Measurements from ENCODE around the gene EFHC1.

DNA sequence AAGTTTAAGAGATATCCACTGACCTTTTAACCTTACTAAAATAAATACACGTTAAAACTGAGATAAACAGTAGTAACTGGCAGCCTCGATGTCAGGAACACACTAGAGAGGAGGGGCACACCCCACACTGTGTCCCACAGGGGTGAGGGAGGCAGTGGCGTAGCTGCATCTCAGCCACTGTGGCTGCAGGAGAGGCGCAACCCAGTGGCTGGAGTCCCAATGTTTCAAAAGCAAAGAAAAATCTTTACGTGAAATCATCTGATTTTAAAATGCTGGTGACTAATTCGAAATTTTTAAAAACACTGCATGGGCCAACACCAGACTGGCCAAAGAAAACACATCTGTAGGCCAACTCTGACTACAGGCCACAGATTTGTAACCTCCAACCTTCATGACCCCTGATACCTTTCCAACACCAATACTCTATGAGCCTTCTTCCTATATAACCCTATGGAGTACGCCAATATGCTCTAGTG, 102.0 kb downstream of the EFHC1 start:
- TF ChIP-seq, protein P1, sequence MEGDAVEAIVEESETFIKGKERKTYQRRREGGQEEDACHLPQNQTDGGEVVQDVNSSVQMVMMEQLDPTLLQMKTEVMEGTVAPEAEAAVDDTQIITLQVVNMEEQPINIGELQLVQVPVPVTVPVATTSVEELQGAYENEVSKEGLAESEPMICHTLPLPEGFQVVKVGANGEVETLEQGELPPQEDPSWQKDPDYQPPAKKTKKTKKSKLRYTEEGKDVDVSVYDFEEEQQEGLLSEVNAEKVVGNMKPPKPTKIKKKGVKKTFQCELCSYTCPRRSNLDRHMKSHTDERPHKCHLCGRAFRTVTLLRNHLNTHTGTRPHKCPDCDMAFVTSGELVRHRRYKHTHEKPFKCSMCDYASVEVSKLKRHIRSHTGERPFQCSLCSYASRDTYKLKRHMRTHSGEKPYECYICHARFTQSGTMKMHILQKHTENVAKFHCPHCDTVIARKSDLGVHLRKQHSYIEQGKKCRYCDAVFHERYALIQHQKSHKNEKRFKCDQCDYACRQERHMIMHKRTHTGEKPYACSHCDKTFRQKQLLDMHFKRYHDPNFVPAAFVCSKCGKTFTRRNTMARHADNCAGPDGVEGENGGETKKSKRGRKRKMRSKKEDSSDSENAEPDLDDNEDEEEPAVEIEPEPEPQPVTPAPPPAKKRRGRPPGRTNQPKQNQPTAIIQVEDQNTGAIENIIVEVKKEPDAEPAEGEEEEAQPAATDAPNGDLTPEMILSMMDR (IDR thresholded peaks at IDR 0.05): no peak
- no peak for TF ChIP-seq POLR2A (IDR thresholded peaks at IDR 0.05)
- TF ChIP-seq POLR2AphosphoS5 (IDR thresholded peaks at IDR 0.05): peak in 1 of 2 donors; percentile 6
